NCI-H510A treated with DMSO at 0.1 percent for 48 hours (cell line): Measurements from ENCODE around the gene GYPA.
"Not testable (repeated sequence)": the region's sequence is repeated elsewhere in the genome, so short reads cannot be mapped to it uniquely, and the experiment has no call there.

Experiments used
- DNase-seq: peaks from one replicate; lab custom pipeline; 2025; lab: John Stamatoyannopoulos, UW

Gene GYPA

GRCh38 chr4:144129336-144129875, 11.1 kb downstream of the GYPA start:
- DNase-seq = not testable (repeated sequence)

DNA sequence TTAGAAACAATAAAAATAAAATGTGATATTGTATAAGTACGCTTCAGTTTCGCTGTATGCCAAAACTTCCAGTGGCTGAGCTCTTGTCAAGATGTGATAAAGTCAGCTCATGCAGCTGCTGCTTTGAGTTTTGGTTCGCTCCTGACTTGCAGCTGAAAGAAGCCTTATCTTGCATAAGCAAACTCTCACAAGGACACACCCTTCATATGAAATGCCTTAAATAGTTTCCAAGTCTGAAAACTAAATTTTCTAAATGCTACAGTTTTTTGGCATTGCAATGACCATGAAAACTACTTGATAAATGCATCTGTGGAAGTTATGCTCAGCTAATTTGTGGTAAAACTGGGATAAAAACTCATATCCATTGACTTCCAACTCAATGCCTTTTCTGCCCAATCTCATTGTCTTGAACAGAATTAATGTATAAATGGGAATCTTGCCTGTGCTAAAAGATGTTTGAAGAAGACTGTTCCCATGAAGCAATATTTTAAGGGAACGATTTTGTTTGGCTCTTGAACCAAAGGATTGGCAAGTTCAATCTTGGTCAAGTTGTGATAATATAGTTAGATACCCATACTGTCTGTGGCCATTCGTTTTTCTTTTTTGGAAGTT, 11.7 kb downstream of the GYPA start:
- not testable (repeated sequence) for DNase-seq

GRCh38 chr4:144125109-144125508, 15.4 kb downstream of the GYPA start:
- DNase-seq = not testable (repeated sequence)

- not testable (repeated sequence) for DNase-seq
Observed at GRCh38 chr4:144123982-144124635, 16.4 kb downstream of the GYPA start.

DNA sequence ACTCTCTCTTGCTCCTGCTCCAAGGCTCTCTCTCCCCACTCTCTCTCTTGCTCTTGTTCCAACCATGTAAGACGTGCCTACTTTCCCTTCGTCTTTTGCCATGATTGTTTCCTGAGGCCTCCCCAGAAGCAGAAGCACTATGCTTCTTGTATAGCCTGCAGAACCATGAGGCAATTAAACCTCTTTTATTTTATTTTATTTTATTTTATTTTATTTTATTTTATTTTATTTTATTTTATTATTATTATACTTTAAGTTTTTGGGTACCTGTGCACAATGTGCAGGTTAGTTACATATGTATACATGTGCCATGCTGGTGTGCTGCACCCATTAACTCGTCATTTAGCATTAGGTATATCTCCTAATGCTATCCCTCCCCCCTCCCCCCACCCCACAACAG, 17.2 kb downstream of the GYPA start:
- DNase-seq = not testable (repeated sequence)

- DNase-seq = not testable (repeated sequence)
Observed at GRCh38 chr4:144119752-144120151, 20.8 kb downstream of the GYPA start.

- no peak for DNase-seq
Observed at GRCh38 chr4:144115519-144115918, 25.0 kb downstream of the GYPA start.

- no peak for DNase-seq
Observed at GRCh38 chr4:144113546-144113945, 27.0 kb downstream of the GYPA start.

GRCh38 chr4:144104509-144105130, 35.9 kb downstream of the GYPA start:
- no peak for DNase-seq

DNA sequence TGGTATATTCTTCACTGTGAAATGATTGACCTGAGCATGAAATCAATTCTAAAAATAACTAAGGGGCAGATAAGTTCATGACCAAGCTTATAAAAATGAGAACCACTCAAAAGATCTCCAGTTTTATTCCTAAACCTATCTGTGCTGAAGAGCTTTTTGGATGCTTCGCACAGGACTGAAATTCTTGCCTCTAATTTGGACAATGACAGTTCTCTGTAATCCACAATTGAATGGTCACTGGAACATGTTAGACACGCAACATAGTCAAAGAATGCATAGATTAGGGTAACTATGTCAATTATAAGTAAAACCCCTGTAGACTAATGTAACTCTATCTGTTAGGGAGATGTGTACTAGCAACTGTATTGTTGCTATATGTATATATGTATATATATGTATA, 42.7 kb downstream of the GYPA start:
- DNase-seq = not testable (repeated sequence)

DNA sequence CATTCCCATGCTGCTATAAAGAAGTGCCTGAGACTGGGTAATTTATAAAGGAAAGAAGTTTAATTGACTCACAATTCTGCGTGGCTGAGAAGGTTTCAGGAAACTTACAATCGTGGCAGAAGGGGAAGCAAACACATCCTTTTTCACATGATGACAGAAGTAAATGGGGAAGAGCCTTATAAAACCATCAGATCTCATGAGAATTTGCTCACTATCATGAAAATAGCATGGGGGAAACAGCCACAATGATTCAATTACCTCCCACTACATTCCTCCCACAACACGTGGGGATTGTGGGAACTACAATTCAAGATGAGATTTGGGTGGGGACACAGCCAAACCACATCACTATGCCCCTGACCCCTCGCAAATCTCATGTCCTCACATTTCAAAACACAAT, 46.5 kb downstream of the GYPA start:
- DNase-seq = not testable (repeated sequence)

DNA sequence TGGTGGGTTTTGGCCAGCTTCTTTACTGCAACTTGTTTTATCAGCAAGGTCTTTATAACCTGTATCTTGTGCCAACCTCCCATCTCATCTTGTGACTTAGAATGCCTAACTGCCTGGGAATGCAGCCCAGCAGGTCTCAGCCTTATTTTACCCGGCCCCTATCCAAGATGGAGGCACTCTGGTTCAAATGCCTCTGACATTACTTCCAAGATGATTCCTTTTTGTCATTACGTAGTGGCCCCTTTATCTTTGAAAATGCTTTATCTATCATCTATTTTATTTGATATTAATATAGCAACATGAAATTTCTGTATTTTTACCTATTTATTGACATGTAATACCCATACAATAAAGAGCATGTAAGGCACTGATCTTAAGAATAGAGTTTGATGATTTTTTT, 49.3 kb downstream of the GYPA start:
- DNase-seq = not testable (repeated sequence)

- DNase-seq = no peak
Observed at GRCh38 chr4:144090744-144091143, 49.8 kb downstream of the GYPA start.

- not testable (repeated sequence) for DNase-seq
Observed at GRCh38 chr4:144082053-144082452, 58.5 kb downstream of the GYPA start.

DNA sequence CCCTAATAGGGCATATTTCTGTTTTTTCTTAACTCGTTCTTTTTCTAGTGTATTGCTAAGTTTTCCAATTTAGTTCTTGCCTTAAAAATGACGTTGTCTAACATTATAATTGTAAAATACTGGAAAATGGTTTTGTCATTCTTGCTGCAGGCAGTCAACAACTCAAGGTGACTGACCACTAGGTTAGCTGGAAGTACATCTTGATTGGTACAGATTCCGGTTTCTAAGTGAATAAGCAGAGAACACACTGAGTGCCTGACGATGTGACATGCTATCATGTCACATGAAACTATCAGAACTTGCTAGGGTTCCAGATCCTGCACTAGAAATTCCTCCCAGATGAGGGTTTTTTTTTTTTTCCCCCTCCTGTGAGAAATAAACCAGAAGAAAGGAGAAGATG, 60.4 kb downstream of the GYPA start:
- not testable (repeated sequence) for DNase-seq

DNA sequence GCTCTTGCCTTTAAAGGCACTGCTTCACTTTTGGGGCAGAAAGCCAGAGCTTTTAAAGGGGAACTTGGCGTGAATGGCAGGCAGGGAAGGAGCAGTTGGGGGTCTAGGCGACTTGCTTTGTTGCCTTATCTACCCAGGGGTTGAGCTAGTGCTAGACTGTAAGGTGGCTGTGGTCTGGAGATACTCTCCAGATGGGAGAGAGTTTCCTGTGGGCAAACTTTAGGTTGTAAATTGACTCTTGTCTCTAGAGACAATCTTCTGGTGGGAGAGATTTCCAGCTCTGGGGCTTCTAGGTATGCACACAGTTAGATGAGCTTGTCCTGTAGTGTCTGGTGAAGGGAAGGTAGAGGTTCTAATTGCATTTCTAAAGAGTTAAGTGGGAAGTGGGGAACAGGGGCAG, 61.8 kb downstream of the GYPA start:
- not testable (repeated sequence) for DNase-seq

DNA sequence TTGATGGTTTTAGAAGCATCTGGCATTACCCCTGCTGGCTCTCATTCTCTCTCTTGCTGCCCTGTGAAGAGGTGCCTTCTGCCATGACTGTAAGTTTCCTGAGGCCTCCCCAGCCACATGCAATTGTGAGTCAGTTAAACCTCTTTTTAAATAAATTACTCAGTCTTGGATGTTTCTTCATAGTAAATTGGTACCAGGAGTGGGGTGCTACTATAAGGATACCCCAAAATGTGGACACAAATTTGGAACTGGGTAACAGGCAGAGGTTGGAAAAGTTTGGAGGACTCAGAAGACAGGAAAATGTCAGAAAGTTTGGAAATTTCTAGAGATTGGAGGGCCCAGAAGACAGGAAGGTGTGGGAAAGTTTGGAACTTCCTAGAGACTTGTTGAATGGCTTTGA, 79.0 kb downstream of the GYPA start:
- not testable (repeated sequence) for DNase-seq

DNA sequence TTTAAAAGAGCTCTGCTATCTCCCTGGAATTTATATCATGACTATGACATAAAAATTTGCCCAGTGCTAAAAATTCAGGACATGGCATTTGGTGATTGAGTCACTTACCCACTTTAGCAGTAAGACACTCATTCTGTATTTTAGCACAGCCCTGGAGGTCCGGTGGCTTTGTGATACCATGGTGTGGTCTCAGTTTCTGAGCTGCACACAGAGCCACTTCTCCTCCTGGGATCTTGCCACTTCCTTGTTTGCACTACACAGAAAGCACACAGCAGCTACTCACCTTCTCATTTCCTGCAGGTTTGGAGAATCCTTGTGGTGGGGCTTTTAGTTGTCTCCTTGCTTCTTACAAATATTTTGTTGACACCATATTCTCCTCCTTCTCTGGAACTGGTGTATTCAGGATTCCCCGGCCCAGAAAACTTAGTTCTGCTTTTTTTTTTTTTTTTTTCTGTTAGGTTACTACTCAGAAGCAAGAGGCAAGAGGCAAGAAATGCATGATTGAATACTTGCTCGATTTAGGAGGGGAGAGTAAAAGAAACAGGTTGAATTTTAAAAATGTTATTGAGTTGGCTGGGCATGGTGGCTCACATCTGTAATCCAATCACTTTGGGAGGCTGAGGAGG, 80.2 kb downstream of the GYPA start:
- DNase-seq = not testable (repeated sequence)
